ENCODE measurements around the gene PKNOX2.
A peak's percentile ranks its signal among the peaks of the same experiment; 100 is the strongest.

The PKNOX2 gene

DNA sequence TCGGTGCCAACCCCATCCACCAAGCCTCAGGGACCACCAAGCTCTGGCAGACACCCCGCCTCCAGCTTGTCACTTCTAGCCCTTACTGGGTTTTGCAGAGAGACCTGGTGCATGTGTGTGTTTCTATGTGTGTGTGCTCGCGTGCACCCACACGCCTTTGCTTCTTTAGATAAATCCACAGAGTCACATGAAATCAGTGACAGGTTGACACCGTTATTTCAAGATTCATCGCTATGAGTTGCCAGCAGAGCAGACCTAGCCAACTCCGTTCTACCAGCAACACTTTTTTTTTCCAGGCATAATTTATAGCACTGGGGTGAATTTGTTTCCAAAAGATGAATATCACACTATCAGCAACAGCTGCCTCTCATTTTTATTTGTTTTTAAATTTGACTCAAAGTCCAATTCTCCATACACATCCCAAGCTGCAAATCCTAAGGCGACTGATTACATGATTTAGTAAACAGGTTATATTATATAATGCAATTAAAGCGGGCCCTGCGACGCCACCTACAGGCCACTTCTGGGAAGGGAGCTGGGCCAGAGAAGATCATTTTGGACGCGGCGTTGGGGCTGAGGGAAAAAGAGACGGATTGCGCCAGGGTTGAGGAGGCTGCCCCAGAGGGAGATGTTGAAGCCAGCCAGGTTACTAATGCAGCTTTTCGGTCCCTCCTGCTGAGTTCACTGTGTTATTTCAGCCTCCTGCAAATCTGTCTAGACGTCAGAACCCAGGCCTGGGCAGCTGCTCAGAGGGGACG is 181.0 kb downstream of the PKNOX2 start:
- H3K4me3 ChIP-seq (ENCODE audit: low read depth, low read length), result no peak overlapping the region
- TF ChIP-seq, protein P1, sequence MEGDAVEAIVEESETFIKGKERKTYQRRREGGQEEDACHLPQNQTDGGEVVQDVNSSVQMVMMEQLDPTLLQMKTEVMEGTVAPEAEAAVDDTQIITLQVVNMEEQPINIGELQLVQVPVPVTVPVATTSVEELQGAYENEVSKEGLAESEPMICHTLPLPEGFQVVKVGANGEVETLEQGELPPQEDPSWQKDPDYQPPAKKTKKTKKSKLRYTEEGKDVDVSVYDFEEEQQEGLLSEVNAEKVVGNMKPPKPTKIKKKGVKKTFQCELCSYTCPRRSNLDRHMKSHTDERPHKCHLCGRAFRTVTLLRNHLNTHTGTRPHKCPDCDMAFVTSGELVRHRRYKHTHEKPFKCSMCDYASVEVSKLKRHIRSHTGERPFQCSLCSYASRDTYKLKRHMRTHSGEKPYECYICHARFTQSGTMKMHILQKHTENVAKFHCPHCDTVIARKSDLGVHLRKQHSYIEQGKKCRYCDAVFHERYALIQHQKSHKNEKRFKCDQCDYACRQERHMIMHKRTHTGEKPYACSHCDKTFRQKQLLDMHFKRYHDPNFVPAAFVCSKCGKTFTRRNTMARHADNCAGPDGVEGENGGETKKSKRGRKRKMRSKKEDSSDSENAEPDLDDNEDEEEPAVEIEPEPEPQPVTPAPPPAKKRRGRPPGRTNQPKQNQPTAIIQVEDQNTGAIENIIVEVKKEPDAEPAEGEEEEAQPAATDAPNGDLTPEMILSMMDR (conservative IDR thresholded peaks at IDR 0.05; ENCODE audit: low read depth, low read length), result peak; percentile 92
- peak; percentile 98 for DNase-seq (ENCODE audit: low read depth)

DNA sequence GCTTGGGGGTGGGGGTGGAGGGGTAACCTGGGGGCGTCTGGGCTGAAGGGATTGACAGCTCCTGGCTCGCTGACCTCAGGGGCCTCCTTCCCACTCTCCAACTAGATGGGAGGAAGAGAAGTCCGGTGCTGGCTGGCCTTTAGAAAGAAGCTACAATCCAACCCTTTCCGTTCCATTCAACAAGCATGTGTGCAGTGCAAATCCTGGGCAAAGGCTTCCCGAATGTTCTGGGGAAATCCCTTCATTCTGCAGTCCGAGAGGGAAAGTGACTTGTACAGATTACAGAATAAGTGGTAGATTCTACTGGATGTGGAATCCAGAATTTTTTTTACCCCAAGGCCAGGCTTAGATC is 181.6 kb downstream of the PKNOX2 start:
- H3K4me3 ChIP-seq (ENCODE audit: low read depth, low read length), result no peak overlapping the region
- no peak for DNase-seq (ENCODE audit: low read depth)
- TF ChIP-seq, protein P1 (conservative IDR thresholded peaks at IDR 0.05; ENCODE audit: low read depth, low read length), result no peak

DNA sequence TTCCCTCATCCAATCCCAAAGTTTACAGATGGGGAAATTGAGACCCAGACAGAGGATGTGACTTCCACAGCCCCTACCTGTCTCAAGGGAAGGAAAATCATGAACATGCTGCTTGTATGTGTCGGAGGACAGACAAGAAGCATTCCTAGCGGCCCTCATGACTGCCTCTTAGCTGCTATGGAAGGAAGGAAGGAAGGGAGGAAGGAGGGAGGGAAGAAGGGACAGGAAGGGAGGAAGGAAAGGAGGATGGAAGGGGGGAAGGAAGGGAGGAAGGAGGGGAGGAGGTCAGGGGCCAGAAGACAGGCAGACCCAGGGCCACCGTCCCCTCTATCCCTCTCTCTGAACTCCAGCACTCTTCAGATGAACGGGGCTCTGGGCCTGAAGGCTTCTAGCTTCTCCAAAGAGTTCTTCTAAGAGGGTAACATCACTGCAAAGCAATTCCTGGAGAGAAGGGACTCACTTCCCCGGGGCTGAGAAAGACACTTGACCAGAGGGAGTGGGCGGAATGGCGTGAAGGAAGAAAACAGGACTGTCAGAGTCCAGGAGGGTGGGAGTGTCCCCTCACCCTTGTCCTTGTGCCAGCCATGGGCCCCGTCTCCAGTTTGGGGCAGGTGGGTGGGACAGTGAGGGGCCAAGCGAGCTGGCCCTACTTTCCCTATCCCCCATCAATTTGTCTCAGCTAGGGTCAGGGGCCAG is 182.2 kb downstream of the PKNOX2 start:
- DNase-seq (ENCODE audit: low read depth), result no peak
- TF ChIP-seq, protein P1 (conservative IDR thresholded peaks at IDR 0.05; ENCODE audit: low read depth, low read length), result no peak
- no peak overlapping the region for H3K4me3 ChIP-seq (ENCODE audit: low read depth, low read length)

DNA sequence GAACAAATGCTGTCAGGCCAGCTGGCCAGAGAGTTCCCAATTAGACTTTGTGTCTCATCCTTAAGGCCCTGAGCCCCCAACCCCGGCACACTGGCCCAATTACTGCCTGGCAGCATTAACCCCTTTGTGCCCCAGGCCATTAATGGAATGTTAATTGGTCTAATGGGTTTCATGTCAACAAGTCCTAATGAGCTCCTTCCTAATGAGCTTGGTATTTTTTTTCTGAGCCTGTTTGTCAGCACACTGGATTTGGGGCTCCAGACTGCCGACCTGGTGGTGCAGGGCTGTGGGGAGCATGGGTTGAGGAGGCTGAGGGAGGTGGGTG is 182.7 kb downstream of the PKNOX2 start:
- DNase-seq (ENCODE audit: low read depth), result no peak
- no peak overlapping the region for H3K4me3 ChIP-seq (ENCODE audit: low read depth, low read length)
- TF ChIP-seq, protein P1 (conservative IDR thresholded peaks at IDR 0.05; ENCODE audit: low read depth, low read length), result no peak

DNA sequence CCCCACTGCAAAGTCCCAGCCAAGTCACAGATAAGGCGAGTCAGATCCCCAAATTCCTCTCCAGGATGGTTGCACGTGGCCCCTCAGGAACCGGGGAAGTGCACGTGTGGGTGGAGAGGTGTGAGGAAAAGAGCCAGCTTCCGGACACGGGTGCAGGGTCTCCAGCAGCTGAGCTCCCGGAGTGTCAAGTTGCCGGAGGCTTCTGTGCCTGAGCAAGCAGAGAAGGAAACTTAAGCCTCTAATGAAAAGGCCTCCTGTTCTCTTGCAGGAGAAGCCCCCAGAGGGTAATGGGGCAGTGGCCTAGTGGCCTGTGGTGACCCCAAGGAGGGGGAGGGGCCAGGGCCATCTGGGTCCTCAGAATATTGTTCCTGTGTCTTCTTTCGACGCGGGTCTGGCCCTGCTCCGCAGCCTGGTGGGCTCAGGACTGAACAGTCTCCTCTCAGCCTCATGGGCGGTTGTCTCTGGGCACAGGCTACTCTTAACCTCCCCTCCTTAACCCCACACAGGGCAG is 183.6 kb downstream of the PKNOX2 start:
- TF ChIP-seq, protein P1 (conservative IDR thresholded peaks at IDR 0.05; ENCODE audit: low read depth, low read length), result no peak
- no peak for DNase-seq (ENCODE audit: low read depth)
- no peak overlapping the region for H3K4me3 ChIP-seq (ENCODE audit: low read depth, low read length)

DNA sequence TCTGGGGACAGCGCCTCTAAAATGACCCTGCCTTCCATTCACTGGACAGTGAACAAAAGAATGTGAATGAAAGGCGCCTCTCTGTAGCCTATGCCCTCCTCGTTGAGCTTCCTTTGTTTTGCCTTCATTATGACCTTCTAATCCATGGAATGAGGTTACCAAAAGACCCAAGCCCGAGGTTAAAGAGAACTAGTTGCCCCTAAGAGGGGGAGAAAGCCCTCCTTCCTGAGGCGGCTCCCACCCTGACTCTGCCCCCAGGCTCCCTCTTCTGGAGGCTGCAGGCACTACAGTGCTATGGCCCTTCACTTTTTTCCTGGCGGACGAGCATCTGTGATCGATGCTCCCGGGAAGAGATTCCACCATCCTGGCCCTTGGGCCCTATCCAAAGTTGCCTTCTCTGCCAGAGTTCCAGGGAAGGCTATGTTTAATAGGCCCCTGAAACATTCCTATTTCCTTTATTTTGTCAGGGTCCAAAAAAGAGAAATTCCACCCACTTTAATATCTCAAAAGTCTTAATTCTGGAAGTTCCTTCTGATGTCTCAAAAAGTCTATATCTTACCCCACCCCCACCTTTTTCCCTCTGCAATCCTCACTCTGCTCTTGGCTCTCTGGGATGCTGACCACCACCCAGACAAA is 184.2 kb downstream of the PKNOX2 start:
- TF ChIP-seq, protein P1 (conservative IDR thresholded peaks at IDR 0.05; ENCODE audit: low read depth, low read length), result peak; percentile 100
- peak; percentile 46 for DNase-seq (ENCODE audit: low read depth)
- H3K4me3 ChIP-seq (ENCODE audit: low read depth, low read length), result no peak overlapping the region
